ENCODE data around the gene CRB2.

DNA sequence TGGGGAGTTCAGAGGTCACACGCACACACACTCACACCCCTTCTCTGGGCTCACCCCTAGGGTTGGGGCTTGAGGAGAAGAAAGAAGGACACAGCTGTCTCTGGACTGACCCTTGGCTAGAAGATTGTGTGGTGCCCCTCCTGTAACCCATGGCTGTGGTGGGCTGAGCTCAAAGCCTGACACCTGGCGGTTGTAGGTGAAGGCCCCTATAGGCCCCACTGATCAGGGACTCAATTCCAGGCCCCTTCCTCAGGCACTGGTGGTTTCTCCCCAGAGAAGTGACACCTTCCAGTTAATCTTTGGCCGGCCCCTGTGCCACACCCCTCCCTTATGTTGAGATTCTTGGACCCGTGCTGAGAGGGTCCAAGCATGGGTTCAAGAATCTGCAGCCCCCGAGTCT is 35.2 kb upstream of the CRB2 start:
- no peak for TF ChIP-seq CTCF (IDR thresholded peaks at IDR 0.05; ENCODE audit: poor library complexity)
- no peak for TF ChIP-seq EZH2 (IDR thresholded peaks at IDR 0.05; ENCODE audit: borderline replicate concordance)
- no peak for TF ChIP-seq EZH2phosphoT487 (IDR thresholded peaks at IDR 0.05; ENCODE audit: low read depth, severe bottlenecking, unreplicated experiment)
